A549 (cell line): ENCODE results near the gene OPCML. TPM values are rescaled to one million over a fixed set of nuclear protein-coding genes. Genes with fewer than 3 reads are reported as not detected.

Source experiments
- ATAC-seq, 2 experiments: fragments of 200-7000 bp in 1 of 2; fragments of >200 bp in 1 of 2; cut with Nextera tagmentation in 1 of 2; cut with Tn5 transposase in 1 of 2; 3 replicates each; pipeline versions ENCODE4 v1.8.0 to v1.9.1; 2018 to 2020; ENCODE audit warnings: mild to moderate bottlenecking in 1 of 2, moderate library complexity in 1 of 2
- CTCF ChIA-PET: fragments of 300-600 bp; sonication (Branson Sonifier 250); formaldehyde crosslinking; extraction: SDS; loops from one replicate; lab custom pipeline; 2021; ENCODE audit warnings: antibody characterized with exemption, inconsistent platforms; lab: Yijun Ruan, JAX
- POLR2A ChIA-PET: fragments of 350-600 bp; formaldehyde crosslinking; extraction: SDS; loops from one replicate; lab custom pipeline; 2021; ENCODE audit warnings: antibody characterized with exemption, inconsistent platforms; lab: Yijun Ruan, JAX
- DNase-seq, 2 experiments: peaks; one replicate each; pipeline versions ENCODE4 v3.0.0 to v3.0.0-alpha.2; 2011 to 2016; ENCODE audit warnings: low read depth in 1 of 2, low spot score in 1 of 2
- FAIRE-seq: peaks from 2 replicates; lab custom pipeline; 2011; peaks lifted over from hg19 to GRCh38; lab: Jason Lieb, UNC
- H3K27ac ChIP-seq, 2 experiments: fragments of >200 bp; sonication (Bioruptor Twin); formaldehyde crosslinking; 3 replicates each; pipeline ENCODE4 v1.5.1; 2016 to 2017
- H3K4me1 ChIP-seq: fragments of >200 bp; sonication (Bioruptor Twin); formaldehyde crosslinking; 3 replicates; pipeline ENCODE4 v1.6.1; 2016
- H3K4me2 ChIP-seq: fragments of >200 bp; sonication (Bioruptor Twin); formaldehyde crosslinking; 3 replicates; pipeline ENCODE4 v1.6.1; 2016
- H3K4me3 ChIP-seq: fragments of >200 bp; sonication (Bioruptor Twin); formaldehyde crosslinking; 3 replicates; pipeline ENCODE4 v1.5.1; 2016
- H3K9me3 ChIP-seq: fragments of >200 bp; sonication (Bioruptor Twin); formaldehyde crosslinking; 3 replicates; pipeline ENCODE4 v1.6.1; 2016
- BHLHE40 ChIP-seq: IDR thresholded peaks from 2 replicates; pipeline ENCODE4 v1.6.1; 2012; ENCODE audit warnings: low read depth, low read length, inconsistent platforms
- CBX2 ChIP-seq: fragments of 200-600 bp; sonication (generic); IDR thresholded peaks from 2 replicates; pipeline ENCODE4 v1.6.1; 2016; ENCODE audit warnings: low read depth, mild to moderate bottlenecking, borderline replicate concordance
- CBX8 ChIP-seq: fragments of 200-600 bp; sonication (generic); IDR thresholded peaks from 2 replicates; pipeline ENCODE4 v1.6.1; 2016
- CEBPB ChIP-seq, 2 experiments: fragments of >200 bp in 1 of 2; sonication (Bioruptor Twin) in 1 of 2; formaldehyde crosslinking in 1 of 2; IDR thresholded peaks; 2 replicates each; pipeline ENCODE4 v1.6.1; 2012 to 2016
- CHD2 ChIP-seq: fragments of 150-350 bp; IDR thresholded peaks from 2 replicates; pipeline ENCODE4 v1.6.1; 2014; ENCODE audit warnings: low read length; ENCODE audit not compliant: partially characterized antibody
- CHD4 ChIP-seq: fragments of 200-600 bp; sonication (generic); IDR thresholded peaks from 2 replicates; pipeline ENCODE4 v1.6.1; 2016; ENCODE audit warnings: antibody characterized with exemption, mild to moderate bottlenecking, borderline replicate concordance
- ESRRA ChIP-seq: fragments of 150-350 bp; IDR thresholded peaks from 2 replicates; pipeline ENCODE4 v1.6.1; 2014; ENCODE audit warnings: mild to moderate bottlenecking, low read length, borderline replicate concordance
- FOSL2 ChIP-seq, 2 experiments: fragments of 450-650 bp in 1 of 2; fragments of >200 bp in 1 of 2; sonication (Bioruptor Twin) in 1 of 2; formaldehyde crosslinking; IDR thresholded peaks; 2 replicates each; pipeline versions ENCODE4 v1.5.0 to v1.6.1; 2016 to 2020; ENCODE audit warnings: mild to moderate bottlenecking in 1 of 2, moderate library complexity in 1 of 2
- HDAC2 ChIP-seq: fragments of 200-600 bp; sonication (generic); IDR thresholded peaks from 2 replicates; pipeline ENCODE4 v1.6.1; 2016
- JUN ChIP-seq, 2 experiments: fragments of >200 bp; sonication (Bioruptor Twin); formaldehyde crosslinking; IDR thresholded peaks; 2 replicates in 1 of 2; 3 replicates in 1 of 2; pipeline ENCODE4 v1.6.1; 2016 to 2017
- KDM1A ChIP-seq: fragments of 200-600 bp; sonication (generic); IDR thresholded peaks from 2 replicates; pipeline ENCODE4 v1.6.1; 2016; ENCODE audit warnings: low read depth, mild to moderate bottlenecking
- MAZ ChIP-seq: fragments of 150-350 bp; IDR thresholded peaks from 2 replicates; pipeline ENCODE4 v1.6.1; 2014; ENCODE audit warnings: antibody characterized with exemption, low read depth, low read length, borderline replicate concordance
- MYC ChIP-seq: IDR thresholded peaks from 2 replicates; pipeline ENCODE4 v1.6.1; 2012; ENCODE audit warnings: mild to moderate bottlenecking, inconsistent platforms, low read length, improper control_type of control experiment, borderline replicate concordance
- NPAS2 ChIP-seq: fragments of 250-450 bp; sonication (Bioruptor Pico); IDR thresholded peaks from 2 replicates; pipeline ENCODE4 v1.8.0; 2022; ENCODE audit warnings: mild to moderate bottlenecking, moderate library complexity, borderline replicate concordance
- RCOR1 ChIP-seq: fragments of 150-350 bp; IDR thresholded peaks from 2 replicates; pipeline ENCODE4 v1.6.1; 2014; ENCODE audit warnings: antibody characterized with exemption, low read length, low read depth
- RFX5 ChIP-seq: fragments of 450-650 bp; IDR thresholded peaks from 2 replicates; pipeline ENCODE4 v1.7.1; 2014; ENCODE audit warnings: antibody characterized with exemption, mild to moderate bottlenecking, moderate library complexity
- RNF2 ChIP-seq: fragments of 200-600 bp; sonication (generic); IDR thresholded peaks from 2 replicates; pipeline ENCODE4 v1.6.1; 2016; ENCODE audit warnings: low read depth, mild to moderate bottlenecking, antibody characterized with exemption, moderate library complexity, borderline replicate concordance
- WGBS: methylation state at CpG from one replicate; pipeline ENCODE4 v1.1.6; 2017; ENCODE audit errors: missing lambda C conversion rate; 5-methylcytosine and 5-hydroxymethylcytosine counted together
- polyA plus RNA-seq, 4 experiments: library from polyadenylated mRNA; depleted of rRNA in 3 of 4; stranded (reverse); fragments of >200 nt; fragmentation: RNase III in 1 of 4; extraction: RNeasy Plus Mini Kit Qiagen cat#74134 plus additional on column Dnase treatment in 1 of 4; gene quantifications; 2 replicates in 3 of 4; 3 replicates in 1 of 4; pipeline ENCODE4 v1.2.3, GENCODE V29; 2011 to 2017
- TF ChIP-seq, protein P1 (sequence below): fragments of >200 bp; sonication (Bioruptor Twin); formaldehyde crosslinking; IDR thresholded peaks from 3 replicates; pipeline ENCODE4 v1.5.1; 2016
- TF ChIP-seq, protein P2 (sequence below): fragments of >200 bp; sonication (Bioruptor Twin); formaldehyde crosslinking; IDR thresholded peaks from 3 replicates; pipeline ENCODE4 v1.6.1; 2016
- TF ChIP-seq, protein P3 (sequence below): fragments of 250-450 bp; sonication (Bioruptor Pico); IDR thresholded peaks from 2 replicates; pipeline ENCODE4 v1.5.0; 2020; ENCODE audit warnings: low read depth, mild to moderate bottlenecking, moderate library complexity
- TF ChIP-seq, protein P4 (sequence below): fragments of 450-650 bp; IDR thresholded peaks from 2 replicates; pipeline ENCODE4 v1.6.1; 2014; ENCODE audit warnings: antibody characterized with exemption
- TF ChIP-seq, protein P5 (sequence below): IDR thresholded peaks from 2 replicates; pipeline ENCODE4 v1.6.1; 2012
- TF ChIP-seq, protein P6 (sequence below): fragments of 250-450 bp; sonication (Bioruptor Pico); IDR thresholded peaks from 2 replicates; pipeline ENCODE4 v1.5.0; 2021; ENCODE audit warnings: mild to moderate bottlenecking, moderate library complexity, borderline replicate concordance
- TF ChIP-seq, protein P7 (sequence below): fragments of 200-600 bp; sonication (generic); IDR thresholded peaks from 2 replicates; pipeline ENCODE4 v1.6.1; 2016; ENCODE audit warnings: antibody characterized with exemption, mild to moderate bottlenecking, moderate library complexity

OPCML gene
- polyA plus RNA-seq, 2 of the 4 experiments (the other 2 are of a cell fraction), result not detected

DNA sequence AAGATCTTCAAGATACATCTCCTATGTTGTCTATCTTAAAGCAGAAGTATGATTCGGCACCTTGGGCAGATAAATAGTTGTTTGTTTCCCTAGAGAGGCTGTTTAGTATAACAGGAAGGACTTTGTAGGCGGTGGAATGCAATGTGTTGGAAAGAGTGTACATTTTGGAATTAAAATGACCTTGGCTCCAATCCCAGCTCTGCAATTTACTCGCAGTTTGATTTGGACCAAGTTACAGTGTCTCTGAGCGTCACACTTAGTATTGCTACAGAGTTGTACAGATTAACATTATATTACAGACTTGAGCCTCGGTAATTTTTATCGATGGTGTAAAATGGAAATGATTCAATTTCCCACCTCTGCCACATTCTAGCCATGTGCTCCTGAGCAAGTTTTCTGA, 265.3 kb downstream of the OPCML start:
- Histone ChIP-seq H3K9me3 (no peaks in the 10 kb centered on the region), H3K4me3 (no peak overlapping the region), H3K4me1 (no peaks in the 10 kb centered on the region), H3K4me2 (no peak overlapping the region), H3K27ac (no peak overlapping the region)
- POLR2A ChIA-PET, result no interaction called here
- no peak for FAIRE-seq
- ATAC-seq, result no peak
- TF ChIP-seq CHD4 (no peak), RFX5 (no peak), CBX8 (no peak), JUN (IDR thresholded peaks at IDR 0.05) (no peak), MYC (no peak), RCOR1 (no peak), FOSL2 (IDR thresholded peaks at IDR 0.05) (no peak), FOSL2 (CRISPR knock-in tag; IDR thresholded peaks at IDR 0.05) (no peak), BHLHE40 (no peak), KDM1A (no peak), NPAS2 (no peak), CBX2 (no peak), CEBPB (IDR thresholded peaks at IDR 0.05) (no peak), MAZ (no peak), ESRRA (no peak)
- TF ChIP-seq, protein P1, sequence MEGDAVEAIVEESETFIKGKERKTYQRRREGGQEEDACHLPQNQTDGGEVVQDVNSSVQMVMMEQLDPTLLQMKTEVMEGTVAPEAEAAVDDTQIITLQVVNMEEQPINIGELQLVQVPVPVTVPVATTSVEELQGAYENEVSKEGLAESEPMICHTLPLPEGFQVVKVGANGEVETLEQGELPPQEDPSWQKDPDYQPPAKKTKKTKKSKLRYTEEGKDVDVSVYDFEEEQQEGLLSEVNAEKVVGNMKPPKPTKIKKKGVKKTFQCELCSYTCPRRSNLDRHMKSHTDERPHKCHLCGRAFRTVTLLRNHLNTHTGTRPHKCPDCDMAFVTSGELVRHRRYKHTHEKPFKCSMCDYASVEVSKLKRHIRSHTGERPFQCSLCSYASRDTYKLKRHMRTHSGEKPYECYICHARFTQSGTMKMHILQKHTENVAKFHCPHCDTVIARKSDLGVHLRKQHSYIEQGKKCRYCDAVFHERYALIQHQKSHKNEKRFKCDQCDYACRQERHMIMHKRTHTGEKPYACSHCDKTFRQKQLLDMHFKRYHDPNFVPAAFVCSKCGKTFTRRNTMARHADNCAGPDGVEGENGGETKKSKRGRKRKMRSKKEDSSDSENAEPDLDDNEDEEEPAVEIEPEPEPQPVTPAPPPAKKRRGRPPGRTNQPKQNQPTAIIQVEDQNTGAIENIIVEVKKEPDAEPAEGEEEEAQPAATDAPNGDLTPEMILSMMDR, result no peak
- TF ChIP-seq, protein P2, sequence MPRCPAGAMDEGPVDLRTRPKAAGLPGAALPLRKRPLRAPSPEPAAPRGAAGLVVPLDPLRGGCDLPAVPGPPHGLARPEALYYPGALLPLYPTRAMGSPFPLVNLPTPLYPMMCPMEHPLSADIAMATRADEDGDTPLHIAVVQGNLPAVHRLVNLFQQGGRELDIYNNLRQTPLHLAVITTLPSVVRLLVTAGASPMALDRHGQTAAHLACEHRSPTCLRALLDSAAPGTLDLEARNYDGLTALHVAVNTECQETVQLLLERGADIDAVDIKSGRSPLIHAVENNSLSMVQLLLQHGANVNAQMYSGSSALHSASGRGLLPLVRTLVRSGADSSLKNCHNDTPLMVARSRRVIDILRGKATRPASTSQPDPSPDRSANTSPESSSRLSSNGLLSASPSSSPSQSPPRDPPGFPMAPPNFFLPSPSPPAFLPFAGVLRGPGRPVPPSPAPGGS, result no peak
- TF ChIP-seq, protein P3, sequence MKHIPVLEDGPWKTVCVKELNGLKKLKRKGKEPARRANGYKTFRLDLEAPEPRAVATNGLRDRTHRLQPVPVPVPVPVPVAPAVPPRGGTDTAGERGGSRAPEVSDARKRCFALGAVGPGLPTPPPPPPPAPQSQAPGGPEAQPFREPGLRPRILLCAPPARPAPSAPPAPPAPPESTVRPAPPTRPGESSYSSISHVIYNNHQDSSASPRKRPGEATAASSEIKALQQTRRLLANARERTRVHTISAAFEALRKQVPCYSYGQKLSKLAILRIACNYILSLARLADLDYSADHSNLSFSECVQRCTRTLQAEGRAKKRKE, result no peak
- TF ChIP-seq, protein P4, sequence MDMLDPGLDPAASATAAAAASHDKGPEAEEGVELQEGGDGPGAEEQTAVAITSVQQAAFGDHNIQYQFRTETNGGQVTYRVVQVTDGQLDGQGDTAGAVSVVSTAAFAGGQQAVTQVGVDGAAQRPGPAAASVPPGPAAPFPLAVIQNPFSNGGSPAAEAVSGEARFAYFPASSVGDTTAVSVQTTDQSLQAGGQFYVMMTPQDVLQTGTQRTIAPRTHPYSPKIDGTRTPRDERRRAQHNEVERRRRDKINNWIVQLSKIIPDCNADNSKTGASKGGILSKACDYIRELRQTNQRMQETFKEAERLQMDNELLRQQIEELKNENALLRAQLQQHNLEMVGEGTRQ, result no peak
- TF ChIP-seq, protein P5, sequence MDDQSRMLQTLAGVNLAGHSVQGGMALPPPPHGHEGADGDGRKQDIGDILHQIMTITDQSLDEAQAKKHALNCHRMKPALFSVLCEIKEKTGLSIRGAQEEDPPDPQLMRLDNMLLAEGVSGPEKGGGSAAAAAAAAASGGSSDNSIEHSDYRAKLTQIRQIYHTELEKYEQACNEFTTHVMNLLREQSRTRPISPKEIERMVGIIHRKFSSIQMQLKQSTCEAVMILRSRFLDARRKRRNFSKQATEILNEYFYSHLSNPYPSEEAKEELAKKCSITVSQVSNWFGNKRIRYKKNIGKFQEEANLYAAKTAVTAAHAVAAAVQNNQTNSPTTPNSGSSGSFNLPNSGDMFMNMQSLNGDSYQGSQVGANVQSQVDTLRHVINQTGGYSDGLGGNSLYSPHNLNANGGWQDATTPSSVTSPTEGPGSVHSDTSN, result no peak
- DNase-seq, result no peak
- WGBS, result 1% methylated on average over 6 of the region's 6 CpGs
- CTCF ChIA-PET, result no interaction called here

DNA sequence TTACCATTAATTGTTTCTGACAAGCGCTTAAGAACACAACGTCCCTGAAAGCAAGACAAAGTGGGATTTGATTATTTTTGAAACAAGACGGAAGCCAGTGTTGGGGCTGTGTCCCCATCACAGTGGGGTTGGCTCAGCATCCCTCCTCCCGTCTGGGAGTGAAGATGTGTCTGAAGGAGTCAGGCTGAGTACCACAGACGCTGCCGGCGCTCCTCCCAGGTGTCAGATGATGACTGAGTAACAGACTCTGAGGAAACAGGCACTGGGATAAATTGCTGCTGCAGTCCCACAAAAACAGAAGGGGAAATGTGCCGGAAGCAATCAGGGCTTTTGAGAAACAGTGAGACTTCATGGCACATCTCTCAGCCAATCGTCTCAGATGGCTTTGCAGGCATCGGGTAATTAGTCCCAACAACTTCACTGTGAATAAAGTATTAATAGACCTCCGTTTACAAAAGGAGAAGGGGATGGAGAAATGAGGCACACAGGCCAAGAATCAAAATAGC, 266.7 kb downstream of the OPCML start:
- DNase-seq (no peak), ATAC-seq (no peak), FAIRE-seq (no peak)
- no peak overlapping the region for H3K4me3 ChIP-seq
- ChIA-PET POLR2A (no interaction called here), CTCF (interaction anchor here (0.5 kb wide), 1 partner anchor 88 kb away, joined by 3 read pairs; no protein-coding TSS in a partner anchor)
- H3K4me1 ChIP-seq, result no peaks in the 10 kb centered on the region
- 23% methylated on average over 10 of the region's 11 CpGs for WGBS
- H3K4me2 ChIP-seq, result no peak overlapping the region
- no peak overlapping the region for H3K27ac ChIP-seq
- no peaks in the 10 kb centered on the region for H3K9me3 ChIP-seq
- TF ChIP-seq, protein P6, sequence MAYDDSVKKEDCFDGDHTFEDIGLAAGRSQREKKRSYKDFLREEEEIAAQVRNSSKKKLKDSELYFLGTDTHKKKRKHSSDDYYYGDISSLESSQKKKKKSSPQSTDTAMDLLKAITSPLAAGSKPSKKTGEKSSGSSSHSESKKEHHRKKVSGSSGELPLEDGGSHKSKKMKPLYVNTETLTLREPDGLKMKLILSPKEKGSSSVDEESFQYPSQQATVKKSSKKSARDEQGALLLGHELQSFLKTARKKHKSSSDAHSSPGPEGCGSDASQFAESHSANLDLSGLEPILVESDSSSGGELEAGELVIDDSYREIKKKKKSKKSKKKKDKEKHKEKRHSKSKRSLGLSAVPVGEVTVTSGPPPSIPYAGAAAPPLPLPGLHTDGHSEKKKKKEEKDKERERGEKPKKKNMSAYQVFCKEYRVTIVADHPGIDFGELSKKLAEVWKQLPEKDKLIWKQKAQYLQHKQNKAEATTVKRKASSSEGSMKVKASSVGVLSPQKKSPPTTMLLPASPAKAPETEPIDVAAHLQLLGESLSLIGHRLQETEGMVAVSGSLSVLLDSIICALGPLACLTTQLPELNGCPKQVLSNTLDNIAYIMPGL (CRISPR knock-in tag), result no peak
- TF ChIP-seq BHLHE40, result no peak
- TF ChIP-seq RNF2, result no peak
- no peak for TF ChIP-seq JUN (IDR thresholded peaks at IDR 0.05)
- TF ChIP-seq HDAC2, result no peak
- TF ChIP-seq KDM1A, result no peak
- no peak for TF ChIP-seq CHD2
- TF ChIP-seq, protein P3, result no peak
- TF ChIP-seq, protein P7, sequence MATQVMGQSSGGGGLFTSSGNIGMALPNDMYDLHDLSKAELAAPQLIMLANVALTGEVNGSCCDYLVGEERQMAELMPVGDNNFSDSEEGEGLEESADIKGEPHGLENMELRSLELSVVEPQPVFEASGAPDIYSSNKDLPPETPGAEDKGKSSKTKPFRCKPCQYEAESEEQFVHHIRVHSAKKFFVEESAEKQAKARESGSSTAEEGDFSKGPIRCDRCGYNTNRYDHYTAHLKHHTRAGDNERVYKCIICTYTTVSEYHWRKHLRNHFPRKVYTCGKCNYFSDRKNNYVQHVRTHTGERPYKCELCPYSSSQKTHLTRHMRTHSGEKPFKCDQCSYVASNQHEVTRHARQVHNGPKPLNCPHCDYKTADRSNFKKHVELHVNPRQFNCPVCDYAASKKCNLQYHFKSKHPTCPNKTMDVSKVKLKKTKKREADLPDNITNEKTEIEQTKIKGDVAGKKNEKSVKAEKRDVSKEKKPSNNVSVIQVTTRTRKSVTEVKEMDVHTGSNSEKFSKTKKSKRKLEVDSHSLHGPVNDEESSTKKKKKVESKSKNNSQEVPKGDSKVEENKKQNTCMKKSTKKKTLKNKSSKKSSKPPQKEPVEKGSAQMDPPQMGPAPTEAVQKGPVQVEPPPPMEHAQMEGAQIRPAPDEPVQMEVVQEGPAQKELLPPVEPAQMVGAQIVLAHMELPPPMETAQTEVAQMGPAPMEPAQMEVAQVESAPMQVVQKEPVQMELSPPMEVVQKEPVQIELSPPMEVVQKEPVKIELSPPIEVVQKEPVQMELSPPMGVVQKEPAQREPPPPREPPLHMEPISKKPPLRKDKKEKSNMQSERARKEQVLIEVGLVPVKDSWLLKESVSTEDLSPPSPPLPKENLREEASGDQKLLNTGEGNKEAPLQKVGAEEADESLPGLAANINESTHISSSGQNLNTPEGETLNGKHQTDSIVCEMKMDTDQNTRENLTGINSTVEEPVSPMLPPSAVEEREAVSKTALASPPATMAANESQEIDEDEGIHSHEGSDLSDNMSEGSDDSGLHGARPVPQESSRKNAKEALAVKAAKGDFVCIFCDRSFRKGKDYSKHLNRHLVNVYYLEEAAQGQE, result no peak
- TF ChIP-seq CHD4, result no peak
